CD4-positive, alpha-beta T cell treated with Interleukin-2 at 100 ng/mL for 4 hours (primary cell): ENCODE data around the gene RND1.
A peak's percentile ranks its signal among the peaks of the same experiment; 100 is the strongest.
"Not testable (repeated sequence)": the region's sequence is repeated elsewhere in the genome, so short reads cannot be mapped to it uniquely, and the experiment has no call there.

Experiments used
- DNase-seq: peaks from one replicate; pipeline ENCODE4 v3.0.0-alpha.2; 2020; ENCODE audit warnings: low spot score

The RND1 gene

DNA sequence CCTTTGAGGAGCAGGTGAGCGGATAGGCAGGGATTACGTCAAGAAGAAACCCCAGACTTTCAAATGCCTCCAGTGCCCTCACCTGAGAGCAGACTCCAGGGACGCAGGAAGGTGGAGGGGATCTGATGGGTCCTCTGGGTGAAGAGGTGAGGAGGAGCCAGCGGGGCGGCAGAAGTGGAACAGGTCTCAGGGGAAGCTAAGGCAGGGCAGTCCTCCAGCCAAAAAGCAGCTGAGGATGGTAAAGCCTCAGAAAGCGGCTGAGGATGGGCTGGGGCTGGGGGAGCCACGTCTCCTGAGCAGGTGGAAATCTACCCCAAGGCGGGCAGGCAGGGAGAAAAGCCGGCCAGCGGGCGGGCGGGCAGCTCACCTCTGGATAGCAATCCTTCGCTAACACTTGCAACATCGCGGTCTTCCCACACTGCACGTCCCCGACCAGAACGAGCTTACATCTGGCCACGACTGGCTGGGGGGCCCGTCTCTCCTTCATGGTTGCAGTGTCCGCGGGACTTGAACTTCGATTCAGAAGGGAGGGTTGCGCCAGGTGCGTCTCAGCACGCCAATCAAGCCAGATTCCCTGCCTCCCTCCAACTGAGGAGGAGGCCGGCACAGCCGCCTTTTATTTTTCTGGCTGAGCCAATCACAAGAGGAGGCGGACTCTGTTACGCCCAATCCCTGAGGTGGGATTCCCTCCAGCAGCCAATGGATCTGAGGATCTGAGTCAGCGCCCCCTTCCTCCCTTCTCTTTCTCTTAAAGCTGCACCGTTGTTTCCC is at the start of gene RND1:
RND1 (minus strand) TSS at position 590 of the 771 bp plus-strand sequence; CDS start at position 487, 103 bp downstream.
- DNase-seq, result peak; percentile 93

DNA sequence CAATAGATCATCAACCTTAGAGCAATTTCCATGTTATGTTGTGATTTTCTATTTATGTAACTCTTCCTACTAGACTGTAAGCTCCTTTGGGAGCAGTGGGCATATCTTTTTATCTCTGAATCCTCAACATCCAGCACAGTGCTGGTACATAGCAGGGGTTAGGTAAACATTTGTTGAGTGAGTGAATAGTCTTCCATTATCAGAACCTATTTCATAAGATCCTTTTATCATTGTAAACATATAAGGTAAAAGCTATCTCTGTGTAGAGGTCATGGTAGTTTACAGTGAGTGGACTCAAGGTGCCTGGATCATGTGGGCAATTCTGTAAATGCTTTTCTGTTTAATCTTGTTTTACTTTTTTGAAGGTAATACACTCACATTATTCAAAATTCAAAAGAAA is 44.5 kb upstream of the RND1 start:
- DNase-seq, result no peak

DNA sequence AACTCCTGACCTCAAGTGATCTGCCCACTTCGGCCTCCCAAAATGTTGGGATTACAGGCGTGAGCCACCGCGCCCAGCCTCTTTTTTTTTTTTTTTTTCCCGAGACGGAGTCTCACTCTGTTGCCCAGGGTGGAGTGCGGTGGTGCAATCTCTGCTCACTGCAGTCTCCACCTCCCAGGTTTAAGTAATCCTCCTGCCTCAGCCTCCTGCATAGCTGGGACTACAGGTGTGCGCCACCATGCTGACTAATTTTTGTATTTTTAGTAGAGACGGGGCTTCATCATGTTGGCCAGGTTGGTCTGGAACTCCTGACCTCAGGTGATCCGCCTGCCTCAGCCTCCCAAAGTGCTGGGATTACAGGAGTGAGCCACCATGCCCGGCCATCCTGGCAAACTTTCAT is 44.0 kb upstream of the RND1 start:
- not testable (repeated sequence) for DNase-seq

DNA sequence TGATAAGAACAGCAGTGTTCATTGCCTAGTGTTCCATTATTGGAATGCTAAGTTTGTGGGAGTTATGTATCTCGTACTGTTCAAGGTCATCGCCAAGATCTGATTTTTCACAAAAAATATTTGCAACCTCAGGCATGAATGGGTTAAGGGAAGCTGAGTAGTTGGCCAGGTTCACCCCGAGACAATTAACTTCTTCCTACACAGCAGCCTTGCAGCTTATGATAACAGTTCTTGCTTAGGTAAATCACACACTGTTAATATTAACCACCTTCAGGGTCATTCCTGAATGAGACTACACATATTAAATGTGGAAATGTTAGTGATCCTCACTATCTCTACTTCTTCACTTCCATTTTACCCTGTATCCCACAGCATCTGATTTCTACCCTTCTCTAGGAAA is 41.6 kb upstream of the RND1 start:
- DNase-seq, result no peak

DNA sequence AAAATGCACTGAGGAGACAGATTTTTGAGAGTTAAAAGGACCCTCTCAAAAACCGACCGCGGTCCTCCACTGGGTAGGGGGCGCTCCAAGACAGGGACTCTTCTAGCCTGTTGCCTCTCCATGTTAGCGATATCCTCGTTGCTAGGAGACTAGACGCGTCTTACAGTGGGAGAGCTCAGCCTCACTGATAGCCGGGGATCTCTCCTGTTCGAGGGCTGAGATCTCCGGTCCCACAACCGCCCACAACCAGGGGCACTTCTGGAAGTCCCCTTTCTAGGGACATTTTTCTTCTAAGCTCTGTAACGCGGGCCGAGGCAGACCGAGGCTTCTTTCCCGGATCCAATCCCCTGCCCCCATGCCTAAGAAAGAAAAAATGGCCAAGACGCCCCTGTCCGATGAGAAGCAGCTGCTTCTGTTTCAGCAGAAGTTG is 38.3 kb upstream of the RND1 start:
- DNase-seq, result peak; percentile 91

DNA sequence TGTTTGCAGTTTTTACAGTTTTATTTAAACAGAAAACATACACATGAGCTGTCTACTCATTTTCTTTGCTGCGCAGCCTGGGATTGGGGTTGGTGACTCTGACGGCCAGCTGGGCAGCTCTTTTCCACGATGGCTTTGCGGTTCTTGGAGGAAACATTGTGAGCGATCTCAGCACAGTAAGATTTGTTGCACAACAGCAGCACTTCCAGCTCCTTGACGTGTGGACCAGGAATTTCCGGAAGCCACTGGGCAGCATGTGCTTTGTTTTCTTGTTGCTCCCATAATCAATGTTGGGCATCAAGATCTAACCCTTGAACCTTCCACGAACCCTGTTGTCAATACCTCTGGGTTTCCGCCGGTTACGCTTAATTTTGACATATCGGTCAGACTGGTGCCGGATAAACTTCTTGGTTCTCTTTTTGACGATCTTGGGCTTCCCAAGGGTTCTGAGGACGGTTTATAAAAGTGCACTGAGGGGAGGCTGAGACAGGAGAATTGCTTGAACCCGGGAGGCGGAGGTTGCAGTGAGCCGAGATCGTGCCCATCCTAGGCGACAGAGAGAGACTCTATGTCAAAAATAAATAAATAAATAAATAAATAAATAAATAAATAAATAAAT is 37.8 kb upstream of the RND1 start:
- no peak for DNase-seq

DNA sequence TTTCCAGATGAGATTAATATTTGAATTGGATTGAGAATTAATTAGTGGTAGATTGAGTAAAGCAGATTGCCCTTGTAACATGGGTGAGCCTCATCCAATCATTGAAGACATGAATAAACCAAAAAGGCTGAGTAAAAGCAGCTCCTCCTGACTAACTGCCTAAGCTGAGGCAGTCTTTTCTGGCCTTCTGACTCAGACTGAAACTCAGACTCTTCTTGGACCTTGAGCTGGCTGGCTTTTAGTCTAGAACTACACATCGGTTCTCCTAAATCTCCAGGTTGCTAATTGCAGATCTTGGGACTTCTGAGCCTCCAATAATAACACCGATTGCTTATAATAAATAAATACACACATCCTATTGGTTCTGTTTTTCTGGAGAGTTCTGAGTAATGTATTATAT is 35.6 kb upstream of the RND1 start:
- no peak for DNase-seq

DNA sequence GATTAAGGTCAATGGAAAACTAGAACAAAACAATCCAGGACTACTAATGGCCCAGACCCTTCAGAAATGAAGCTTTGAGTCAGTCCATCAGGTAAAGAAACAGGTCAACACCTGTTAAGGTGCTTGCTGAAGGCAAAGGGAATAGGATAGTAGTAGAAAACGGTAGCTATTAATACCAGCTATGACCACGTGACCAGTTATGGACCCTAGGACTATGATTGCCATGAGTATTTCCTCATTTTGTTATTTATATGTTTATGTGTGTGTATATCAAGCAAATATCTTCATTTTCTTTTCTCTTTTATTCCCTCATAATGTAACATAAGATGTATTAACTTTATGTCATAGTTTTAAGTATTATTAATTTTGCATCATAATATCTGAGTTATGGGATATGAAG is 34.0 kb upstream of the RND1 start:
- DNase-seq, result no peak

DNA sequence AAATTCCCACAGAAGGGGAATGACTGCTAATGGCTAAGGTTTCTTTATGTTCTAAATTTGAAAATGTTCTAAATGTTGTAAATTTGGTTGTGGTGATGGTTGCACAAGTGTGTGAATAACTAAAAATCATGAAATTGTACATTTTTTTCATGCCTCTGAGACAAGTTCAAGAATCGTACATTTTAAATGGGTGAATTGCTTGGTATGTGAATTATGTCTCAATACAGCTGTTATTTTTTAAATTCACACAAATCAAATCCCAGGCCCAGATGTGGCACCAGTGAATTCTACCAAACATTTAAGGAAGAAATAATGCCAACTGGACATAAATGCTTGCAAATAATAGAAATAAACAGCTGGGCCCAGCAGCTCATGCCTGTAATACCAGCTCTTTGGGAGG is 28.6 kb upstream of the RND1 start:
- no peak for DNase-seq

DNA sequence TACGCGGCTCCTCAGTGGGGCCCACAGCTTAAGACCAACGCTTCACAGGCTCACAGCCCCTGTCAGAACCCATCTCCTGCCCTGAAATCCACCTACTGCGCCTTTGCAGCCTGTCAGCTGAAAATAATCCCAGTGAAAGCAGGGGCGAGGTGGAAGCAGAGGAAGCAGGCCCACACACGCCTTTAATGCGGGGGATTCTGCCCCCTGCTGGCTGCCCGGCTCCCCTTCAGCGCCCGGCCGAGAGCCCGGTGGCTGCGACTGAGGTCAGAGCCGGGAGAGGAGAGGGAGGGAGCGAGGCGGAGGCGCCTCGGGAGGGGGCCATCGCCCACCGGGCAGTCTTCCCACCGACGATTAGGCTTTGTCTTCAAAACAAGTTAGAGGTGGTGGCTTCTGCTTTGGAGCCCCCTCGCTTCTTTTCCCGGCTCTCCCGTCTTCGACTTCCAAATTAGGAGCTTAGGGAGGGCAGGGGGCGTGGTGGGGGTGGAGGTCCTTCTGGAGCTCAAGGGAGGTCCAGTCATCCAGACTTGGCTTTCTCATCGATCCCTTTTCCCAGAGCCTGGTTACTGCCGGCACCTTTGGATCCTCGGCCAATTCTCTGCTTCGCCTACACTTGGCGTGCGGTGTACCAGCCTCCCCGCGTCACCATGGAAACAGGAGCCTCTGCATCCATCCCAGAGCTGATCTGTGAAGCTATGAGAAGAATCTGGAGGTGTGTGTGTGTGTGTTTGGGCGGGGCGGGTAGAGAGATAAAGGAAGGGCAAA is 25.2 kb upstream of the RND1 start:
- DNase-seq, result peak; percentile 75

DNA sequence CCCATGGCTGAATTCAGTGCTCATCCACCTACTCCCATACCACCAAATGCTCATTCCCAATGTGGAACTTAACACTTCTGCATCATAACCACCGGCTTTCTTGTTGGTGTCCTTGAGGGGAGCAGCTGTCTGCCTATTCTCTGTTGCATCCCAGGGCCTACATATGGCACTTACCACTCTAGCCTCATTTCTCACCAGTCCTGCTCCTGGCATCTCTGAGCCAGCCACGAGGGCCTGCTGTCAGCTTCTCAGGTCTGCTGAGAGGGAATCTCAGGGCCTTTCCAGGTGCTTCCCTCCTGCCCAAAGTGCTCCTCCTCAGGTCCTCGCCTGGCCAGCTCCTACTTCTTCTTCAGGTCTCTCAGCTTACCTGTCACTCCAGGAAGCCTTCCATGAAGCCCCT is 24.0 kb upstream of the RND1 start:
- DNase-seq, result no peak

DNA sequence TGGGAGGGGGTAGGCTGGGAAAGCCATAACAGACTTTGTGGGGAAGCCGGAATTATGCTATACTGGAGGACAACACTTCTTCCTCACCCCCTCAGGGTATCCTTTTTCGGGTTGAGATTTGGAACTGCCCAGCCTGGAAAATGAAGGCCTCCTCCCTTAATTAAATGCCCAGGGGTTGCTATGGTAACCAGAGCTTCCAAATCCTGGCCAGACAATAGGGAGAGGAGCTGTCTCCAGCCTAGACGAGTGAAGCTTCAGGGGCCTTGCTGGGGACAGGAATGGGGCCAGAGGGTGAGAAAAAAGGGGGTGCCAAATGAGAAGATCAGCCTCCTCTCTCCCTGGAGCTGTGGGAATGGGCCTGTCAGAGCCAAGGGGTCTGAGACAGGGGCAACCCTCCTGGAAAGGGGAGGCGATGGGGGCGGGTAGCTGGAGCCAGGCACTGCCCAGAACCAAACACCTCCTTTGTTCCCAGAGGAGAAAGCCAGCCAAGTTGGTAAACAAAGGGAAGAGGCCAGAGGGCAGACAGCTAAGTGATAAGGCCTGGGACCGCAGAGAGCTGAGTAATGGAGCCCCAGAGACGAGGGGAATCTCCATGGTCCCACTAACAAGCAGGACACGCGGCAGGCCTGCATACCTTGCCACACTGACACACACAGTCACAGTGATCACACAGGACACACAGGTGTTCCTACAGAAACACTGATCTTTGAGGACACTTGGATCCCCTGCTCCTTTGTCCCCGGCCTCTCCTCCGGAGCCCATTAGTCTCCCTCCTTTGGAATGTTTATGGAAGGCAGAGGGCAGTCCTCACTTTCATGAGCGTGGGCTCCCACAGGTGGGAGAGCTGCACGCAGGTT is 17.9 kb upstream of the RND1 start:
- no peak for DNase-seq

DNA sequence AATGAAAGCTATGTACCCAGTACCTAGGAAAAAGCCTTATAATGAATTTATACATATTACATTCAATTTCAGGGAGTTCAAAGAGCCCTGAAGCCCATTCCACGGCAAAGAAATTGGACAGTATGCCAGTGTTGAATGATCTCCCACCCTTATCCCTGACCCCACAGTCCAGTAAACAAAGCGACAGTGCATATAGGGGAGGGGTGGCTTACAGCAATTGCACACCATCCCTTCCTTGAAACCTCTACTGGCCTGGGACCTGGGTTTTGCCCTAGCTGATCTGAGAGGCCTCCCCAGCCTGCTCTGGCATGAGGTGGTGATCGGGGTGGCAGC is 17.3 kb upstream of the RND1 start:
- DNase-seq, result no peak

DNA sequence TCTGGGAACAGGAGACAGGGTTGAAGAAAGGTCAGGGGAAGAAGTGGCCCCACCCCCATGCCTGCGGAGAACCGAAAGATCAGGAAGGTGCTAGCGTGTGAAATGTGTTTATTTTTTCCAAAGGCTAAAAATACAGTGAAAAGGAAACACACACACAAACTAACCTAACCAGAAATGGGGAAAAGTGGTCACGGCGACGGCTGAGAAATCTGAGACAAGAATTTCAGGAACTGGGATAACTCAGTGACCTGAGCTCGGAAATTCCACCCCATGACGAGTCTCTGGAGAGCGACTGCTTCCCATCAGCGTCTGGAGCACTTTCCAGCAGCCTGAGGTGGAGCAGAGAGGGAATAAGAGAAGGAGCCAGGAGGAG is 16.6 kb upstream of the RND1 start:
- DNase-seq, result no peak

DNA sequence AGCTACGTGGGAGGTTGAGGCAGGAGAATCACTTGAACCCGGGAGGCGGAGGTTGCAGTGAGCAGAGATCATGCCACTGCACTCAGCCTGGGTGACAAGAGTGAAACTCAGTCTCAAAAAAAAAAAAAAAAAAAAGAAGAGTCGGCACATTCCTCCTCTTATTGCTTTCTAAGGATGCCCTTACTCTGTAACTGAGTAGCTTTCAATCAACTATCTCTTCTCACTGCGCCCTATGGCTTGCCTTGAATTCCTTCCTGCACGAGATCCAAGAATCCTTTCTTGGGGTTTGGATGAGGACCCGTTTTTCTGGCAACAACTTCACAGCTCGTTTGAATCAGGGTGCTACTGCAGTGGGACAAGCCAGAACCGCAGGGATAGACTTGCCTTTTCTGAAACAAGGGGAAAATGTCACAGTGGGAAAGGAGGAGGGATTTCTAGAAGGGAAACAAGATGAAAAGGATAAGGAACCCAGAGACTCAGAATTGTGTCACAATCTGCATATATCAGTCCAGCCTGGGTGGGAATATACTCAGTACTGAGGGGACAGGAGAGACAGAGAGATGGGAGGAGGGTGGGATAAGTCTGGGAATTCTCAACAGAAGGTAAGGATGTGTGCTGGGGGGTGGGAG is 16.1 kb upstream of the RND1 start:
- no peak for DNase-seq

DNA sequence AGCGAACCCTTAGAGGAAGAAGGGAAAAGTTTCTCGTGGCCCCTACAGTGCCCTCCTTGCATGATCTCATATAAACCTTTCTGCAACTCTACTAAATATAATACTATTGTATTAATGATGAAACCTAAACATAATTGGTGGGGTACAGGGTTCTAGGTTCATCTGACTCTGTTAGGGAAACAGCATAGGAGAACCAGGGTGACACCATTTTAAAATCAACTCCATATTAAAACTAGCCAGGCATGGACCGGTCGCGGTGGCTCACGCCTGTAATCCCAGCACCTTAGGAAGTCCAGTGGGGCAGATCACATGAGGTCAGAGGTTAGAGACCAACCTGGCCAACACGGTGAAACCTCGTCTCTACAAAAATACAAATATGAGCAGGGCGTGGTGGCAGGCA is 15.0 kb upstream of the RND1 start:
- no peak for DNase-seq

DNA sequence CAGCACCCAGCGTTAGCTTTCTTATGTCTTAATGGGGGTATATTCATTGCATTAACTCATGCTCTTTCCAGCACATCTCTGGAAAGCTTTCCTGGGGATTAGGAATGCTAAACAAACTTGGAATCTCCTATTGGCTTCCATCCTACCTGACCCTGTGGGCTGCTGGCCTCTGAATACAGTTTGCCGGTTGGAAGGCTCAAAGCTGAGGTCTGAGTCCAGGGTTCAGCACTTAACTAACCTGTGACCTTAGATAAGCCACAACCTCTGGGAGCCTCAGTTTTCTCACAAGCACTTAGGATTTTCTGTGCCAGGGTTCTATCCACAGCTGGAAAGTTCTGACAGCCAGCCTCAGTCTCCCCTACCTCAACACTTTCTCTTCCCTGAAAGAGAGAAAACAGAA is 12.9 kb upstream of the RND1 start:
- no peak for DNase-seq

DNA sequence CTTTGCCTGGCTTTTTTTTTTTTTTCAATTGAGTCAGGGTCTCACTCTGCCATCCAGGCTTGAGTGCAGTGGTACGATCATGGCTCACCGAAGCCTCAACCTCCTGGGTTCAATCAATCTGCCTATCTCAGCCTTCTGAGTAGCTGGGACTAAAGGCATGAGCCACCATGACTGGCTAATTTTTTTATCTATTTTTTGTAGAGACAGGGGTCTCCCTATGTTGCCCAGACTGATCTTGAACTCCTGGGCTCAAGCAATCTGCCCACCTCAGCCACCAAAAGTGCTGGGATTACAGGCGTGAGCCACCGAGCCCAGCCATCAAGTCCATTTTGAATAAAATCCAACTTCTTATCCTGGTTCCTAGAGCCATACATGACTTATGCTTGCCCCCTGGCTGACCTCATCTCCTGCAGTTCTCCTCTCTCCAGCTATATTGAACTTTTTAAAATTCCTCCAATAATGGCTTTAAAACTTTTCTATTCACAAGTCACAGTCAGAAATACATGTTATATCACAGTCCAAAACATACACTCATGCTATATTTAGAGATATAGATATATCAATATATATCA is 10.4 kb upstream of the RND1 start:
- no peak for DNase-seq

DNA sequence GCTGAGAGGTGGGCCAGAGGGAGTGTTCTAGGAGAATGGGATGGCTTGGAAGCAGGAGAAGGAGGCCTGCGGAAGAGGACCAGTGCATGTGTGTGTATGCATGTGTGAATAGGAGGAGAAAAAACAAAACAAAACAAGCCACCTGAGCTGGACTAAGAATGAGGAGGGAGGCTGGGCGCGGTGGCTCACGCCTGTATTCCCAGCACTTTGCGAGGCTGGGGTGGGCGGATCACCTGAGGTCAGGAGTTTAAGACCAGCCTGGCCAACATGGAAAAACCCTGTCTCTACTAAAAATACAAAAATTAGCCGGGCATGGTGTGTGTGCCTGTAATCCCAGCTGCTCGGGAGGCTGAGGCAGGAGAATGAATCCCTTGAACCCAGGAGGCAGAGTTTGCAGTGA is 7.9 kb upstream of the RND1 start:
- DNase-seq, result not testable (repeated sequence)

DNA sequence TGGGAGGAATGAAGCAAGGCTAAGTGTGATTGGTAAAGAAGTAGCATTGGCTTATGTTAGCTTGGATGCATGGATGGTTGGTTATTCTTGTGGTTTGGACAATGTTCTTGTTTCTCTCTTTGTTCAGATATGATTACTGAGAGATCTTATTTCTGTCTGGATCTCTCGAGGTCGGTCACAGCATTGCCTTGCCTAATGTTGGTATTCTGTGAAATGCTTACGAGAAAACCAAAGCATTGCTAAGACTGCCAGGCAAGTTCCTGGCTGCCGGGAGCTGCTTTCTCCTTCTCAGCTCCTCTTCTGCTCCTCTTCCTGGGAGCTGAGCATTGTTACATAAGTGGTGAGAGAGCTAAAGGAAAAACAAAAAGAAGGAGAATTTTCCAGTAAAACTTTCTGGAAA is 7.4 kb upstream of the RND1 start:
- DNase-seq, result no peak

DNA sequence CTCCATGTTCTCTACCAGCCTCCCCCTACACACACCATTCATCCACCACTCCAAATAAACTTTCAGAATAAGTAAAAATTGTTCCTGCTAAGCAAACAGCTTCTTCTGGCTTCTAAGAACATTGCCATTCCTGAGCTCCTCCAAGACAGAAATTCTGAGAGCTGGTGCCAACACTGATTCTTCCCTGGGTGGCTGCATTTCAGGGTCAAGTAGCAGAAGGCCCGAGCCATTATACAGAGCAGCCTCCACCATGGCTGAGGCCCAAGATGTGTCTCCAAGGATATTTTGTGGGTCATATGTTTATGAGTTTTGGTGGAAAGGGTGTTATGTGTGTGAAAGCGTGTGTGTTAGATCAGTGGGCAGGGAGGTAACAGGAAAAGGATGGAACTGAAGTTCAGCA is 3.5 kb upstream of the RND1 start:
- DNase-seq, result no peak

DNA sequence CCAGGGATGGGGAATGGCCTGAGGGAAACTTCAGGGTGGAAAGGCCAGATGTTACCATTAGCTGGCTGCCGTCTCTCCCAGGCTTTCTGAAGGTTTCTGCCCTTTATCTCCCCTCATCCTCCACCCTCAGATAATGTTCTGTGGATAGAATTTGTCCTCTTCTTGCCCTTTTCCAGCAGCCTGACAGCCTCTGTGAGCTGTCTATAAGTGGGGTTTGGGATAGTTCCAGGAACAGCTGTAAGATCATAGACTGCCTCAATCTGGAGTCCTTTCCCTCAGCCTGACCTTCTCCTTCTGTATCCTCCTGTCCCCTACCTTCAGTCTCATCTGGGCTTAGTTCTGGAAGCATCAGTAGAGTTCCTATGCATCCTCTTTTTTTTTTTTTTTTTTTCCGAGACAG is 2.8 kb upstream of the RND1 start:
- no peak for DNase-seq
